ENCODE measurements around the gene UTS2R. TPM values are rescaled to one million over a fixed set of nuclear protein-coding genes. Genes with fewer than 3 reads are reported as not detected.
"Not testable (repeated sequence)": the region's sequence is repeated elsewhere in the genome, so short reads cannot be mapped to it uniquely, and the experiment has no call there.

Gene UTS2R
- total and polyA plus RNA-seq, 8 donors = not detected

DNA sequence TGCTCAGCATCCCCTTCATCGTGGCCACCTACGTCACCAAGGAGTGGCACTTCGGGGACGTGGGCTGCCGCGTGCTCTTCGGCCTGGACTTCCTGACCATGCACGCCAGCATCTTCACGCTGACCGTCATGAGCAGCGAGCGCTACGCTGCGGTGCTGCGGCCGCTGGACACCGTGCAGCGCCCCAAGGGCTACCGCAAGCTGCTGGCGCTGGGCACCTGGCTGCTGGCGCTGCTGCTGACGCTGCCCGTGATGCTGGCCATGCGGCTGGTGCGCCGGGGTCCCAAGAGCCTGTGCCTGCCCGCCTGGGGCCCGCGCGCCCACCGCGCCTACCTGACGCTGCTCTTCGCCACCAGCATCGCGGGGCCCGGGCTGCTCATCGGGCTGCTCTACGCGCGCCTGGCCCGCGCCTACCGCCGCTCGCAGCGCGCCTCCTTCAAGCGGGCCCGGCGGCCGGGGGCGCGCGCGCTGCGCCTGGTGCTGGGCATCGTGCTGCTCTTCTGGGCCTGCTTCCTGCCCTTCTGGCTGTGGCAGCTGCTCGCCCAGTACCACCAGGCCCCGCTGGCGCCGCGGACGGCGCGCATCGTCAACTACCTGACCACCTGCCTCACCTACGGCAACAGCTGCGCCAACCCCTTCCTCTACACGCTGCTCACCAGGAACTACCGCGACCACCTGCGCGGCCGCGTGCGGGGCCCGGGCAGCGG, 3.2 kb downstream of the UTS2R start:
- no peak for DNase-seq
- 33 to 81% (median 37%) methylated on average over 10 to 79 of the region's 79 CpGs for WGBS, 5 donors
- no peak for TF ChIP-seq POLR2A (IDR thresholded peaks at IDR 0.05)
- TF ChIP-seq EP300 (IDR thresholded peaks at IDR 0.05) = no peak
- TF ChIP-seq POLR2AphosphoS5 (IDR thresholded peaks at IDR 0.05) = no peak
- TF ChIP-seq, protein P1, sequence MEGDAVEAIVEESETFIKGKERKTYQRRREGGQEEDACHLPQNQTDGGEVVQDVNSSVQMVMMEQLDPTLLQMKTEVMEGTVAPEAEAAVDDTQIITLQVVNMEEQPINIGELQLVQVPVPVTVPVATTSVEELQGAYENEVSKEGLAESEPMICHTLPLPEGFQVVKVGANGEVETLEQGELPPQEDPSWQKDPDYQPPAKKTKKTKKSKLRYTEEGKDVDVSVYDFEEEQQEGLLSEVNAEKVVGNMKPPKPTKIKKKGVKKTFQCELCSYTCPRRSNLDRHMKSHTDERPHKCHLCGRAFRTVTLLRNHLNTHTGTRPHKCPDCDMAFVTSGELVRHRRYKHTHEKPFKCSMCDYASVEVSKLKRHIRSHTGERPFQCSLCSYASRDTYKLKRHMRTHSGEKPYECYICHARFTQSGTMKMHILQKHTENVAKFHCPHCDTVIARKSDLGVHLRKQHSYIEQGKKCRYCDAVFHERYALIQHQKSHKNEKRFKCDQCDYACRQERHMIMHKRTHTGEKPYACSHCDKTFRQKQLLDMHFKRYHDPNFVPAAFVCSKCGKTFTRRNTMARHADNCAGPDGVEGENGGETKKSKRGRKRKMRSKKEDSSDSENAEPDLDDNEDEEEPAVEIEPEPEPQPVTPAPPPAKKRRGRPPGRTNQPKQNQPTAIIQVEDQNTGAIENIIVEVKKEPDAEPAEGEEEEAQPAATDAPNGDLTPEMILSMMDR (IDR thresholded peaks at IDR 0.05) = no peak
- Histone ChIP-seq H3K27ac (no peak overlapping the region), H3K36me3 (no peaks in the 10 kb centered on the region), H3K27me3 (peaks cover 20 to 94% (median 76%) of the 10 kb centered on the region in 3 donors), H3K9me3 (no peaks in the 10 kb centered on the region), H3K4me3 (no peak overlapping the region), H3K4me1 (peaks cover 20 to 48% (median 32%) of the 10 kb centered on the region in 4 donors)
- intact Hi-C loops (cut with DNase I; ENCODE audit: low total_unique reads) = no loop called here

DNA sequence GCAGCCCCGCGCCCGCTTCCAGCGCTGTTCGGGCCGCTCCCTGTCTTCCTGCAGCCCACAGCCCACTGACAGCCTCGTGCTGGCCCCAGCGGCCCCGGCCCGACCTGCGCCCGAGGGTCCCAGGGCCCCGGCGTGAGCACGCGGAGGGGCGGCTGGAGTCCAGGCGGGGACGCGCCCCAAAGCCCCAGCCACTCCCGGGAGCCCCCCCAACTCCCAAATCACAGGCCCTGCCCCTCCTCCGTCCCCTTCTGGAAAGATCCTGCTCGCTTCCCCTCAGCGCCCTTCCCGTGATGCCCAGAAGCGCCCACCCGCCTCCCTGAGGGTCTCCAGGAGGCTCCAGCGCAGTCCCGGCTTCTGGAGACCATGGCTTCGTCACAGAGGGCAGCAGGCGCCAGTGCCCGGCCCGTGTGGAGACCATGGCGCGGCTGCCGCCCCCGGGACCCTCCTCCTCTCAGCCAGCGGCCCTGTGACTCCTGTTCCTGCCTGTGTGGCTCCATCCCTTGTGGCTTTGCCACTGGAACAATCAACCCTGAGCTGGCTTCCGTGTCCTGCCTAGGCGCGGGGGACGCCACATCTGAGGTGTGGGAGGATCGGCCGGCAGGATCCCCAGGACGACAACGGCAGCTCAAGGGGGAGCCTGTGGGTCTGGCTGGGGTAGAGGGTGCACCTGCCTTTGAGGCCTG, 3.9 kb downstream of the UTS2R start:
- H3K4me3 ChIP-seq = no peak overlapping the region
- intact Hi-C loops (cut with DNase I; ENCODE audit: low total_unique reads) = no loop called here
- no peaks in the 10 kb centered on the region for H3K9me3 ChIP-seq
- no peak for DNase-seq
- TF ChIP-seq POLR2A (IDR thresholded peaks at IDR 0.05) = no peak
- TF ChIP-seq POLR2AphosphoS5 (IDR thresholded peaks at IDR 0.05) = no peak
- TF ChIP-seq EP300 (IDR thresholded peaks at IDR 0.05) = no peak
- TF ChIP-seq, protein P1 (IDR thresholded peaks at IDR 0.05) = no peak
- WGBS, 5 donors = 39 to 73% (median 57%) methylated on average over 12 to 46 of the region's 46 CpGs
- no peaks in the 10 kb centered on the region for H3K36me3 ChIP-seq
- peaks cover 20 to 94% (median 75%) of the 10 kb centered on the region in 3 donors for H3K27me3 ChIP-seq
- H3K27ac ChIP-seq = no peak overlapping the region
- peaks cover 17 to 43% (median 27%) of the 10 kb centered on the region in 4 donors for H3K4me1 ChIP-seq

GRCh38 chr17:82376042-82376730, 4.6 kb downstream of the UTS2R start:
- TF ChIP-seq, protein P1 (IDR thresholded peaks at IDR 0.05) = no peak
- TF ChIP-seq POLR2A (IDR thresholded peaks at IDR 0.05) (no peak), POLR2AphosphoS5 (IDR thresholded peaks at IDR 0.05) (no peak), EP300 (IDR thresholded peaks at IDR 0.05) (no peak)
- no peak for DNase-seq
- intact Hi-C loops (cut with DNase I; ENCODE audit: low total_unique reads) = no loop called here
- Histone ChIP-seq H3K4me3 (no peak overlapping the region), H3K4me1 (peaks cover 10 to 42% (median 24%) of the 10 kb centered on the region in 4 donors), H3K27ac (no peak overlapping the region), H3K36me3 (no peaks in the 10 kb centered on the region), H3K9me3 (no peaks in the 10 kb centered on the region), H3K27me3 (peaks cover 20 to 93% (median 68%) of the 10 kb centered on the region in 3 donors)
- WGBS, 5 donors = 72 to 82% (median 73%) methylated on average over 15 to 16 of the region's 16 CpGs

GRCh38 chr17:82377294-82377693, 5.7 kb downstream of the UTS2R start:
- Histone ChIP-seq H3K27me3 (peaks cover 9 to 84% (median 57%) of the 10 kb centered on the region in 3 donors), H3K4me1 (peaks cover 0 to 34% (median 13%) of the 10 kb centered on the region in 4 donors)
- WGBS, 5 donors = 41 to 73% (median 59%) methylated on average over 2 to 3 of the region's 5 CpGs
- H3K27ac ChIP-seq; H3K9me3 ChIP-seq; intact Hi-C loops (cut with DNase I; ENCODE audit: low total_unique reads); H3K4me3 ChIP-seq; DNase-seq; H3K36me3 ChIP-seq: not testable (repeated sequence)

Data from stomach (tissue), 9 donors.